ENCODE measurements around the gene MPPED2.

The MPPED2 gene

GRCh38 chr11:30603357-30603756 is 17.2 kb upstream of the MPPED2 start:
- TF ChIP-seq POLR2AphosphoS5 (IDR thresholded peaks at IDR 0.05; ENCODE audit: low read depth, low read length) (no peak), FOXP2 (optimal IDR thresholded peaks at IDR 0.05; ENCODE audit: borderline replicate concordance, extremely low read depth, extremely low read length, insufficient read depth) (no peak), SIN3A (IDR thresholded peaks at IDR 0.05; ENCODE audit: borderline replicate concordance, insufficient read depth, low read length) (no peak), TAF1 (IDR thresholded peaks at IDR 0.05; ENCODE audit: borderline replicate concordance, insufficient read depth, low read length) (no peak)
- TF ChIP-seq, protein P1, sequence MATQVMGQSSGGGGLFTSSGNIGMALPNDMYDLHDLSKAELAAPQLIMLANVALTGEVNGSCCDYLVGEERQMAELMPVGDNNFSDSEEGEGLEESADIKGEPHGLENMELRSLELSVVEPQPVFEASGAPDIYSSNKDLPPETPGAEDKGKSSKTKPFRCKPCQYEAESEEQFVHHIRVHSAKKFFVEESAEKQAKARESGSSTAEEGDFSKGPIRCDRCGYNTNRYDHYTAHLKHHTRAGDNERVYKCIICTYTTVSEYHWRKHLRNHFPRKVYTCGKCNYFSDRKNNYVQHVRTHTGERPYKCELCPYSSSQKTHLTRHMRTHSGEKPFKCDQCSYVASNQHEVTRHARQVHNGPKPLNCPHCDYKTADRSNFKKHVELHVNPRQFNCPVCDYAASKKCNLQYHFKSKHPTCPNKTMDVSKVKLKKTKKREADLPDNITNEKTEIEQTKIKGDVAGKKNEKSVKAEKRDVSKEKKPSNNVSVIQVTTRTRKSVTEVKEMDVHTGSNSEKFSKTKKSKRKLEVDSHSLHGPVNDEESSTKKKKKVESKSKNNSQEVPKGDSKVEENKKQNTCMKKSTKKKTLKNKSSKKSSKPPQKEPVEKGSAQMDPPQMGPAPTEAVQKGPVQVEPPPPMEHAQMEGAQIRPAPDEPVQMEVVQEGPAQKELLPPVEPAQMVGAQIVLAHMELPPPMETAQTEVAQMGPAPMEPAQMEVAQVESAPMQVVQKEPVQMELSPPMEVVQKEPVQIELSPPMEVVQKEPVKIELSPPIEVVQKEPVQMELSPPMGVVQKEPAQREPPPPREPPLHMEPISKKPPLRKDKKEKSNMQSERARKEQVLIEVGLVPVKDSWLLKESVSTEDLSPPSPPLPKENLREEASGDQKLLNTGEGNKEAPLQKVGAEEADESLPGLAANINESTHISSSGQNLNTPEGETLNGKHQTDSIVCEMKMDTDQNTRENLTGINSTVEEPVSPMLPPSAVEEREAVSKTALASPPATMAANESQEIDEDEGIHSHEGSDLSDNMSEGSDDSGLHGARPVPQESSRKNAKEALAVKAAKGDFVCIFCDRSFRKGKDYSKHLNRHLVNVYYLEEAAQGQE (IDR thresholded peaks at IDR 0.05; ENCODE audit: insufficient read depth in 1 of 2, low read depth in 2 of 2, low read length in 2 of 2): no peak

- TF ChIP-seq, protein P1 (IDR thresholded peaks at IDR 0.05; ENCODE audit: insufficient read depth in 1 of 2, low read depth in 2 of 2, low read length in 2 of 2): no peak
- no peak for TF ChIP-seq TAF1 (IDR thresholded peaks at IDR 0.05; ENCODE audit: borderline replicate concordance, insufficient read depth, low read length)
These were observed 10.7 kb upstream of the MPPED2 start for GRCh38 chr11:30596832-30597231.

DNA sequence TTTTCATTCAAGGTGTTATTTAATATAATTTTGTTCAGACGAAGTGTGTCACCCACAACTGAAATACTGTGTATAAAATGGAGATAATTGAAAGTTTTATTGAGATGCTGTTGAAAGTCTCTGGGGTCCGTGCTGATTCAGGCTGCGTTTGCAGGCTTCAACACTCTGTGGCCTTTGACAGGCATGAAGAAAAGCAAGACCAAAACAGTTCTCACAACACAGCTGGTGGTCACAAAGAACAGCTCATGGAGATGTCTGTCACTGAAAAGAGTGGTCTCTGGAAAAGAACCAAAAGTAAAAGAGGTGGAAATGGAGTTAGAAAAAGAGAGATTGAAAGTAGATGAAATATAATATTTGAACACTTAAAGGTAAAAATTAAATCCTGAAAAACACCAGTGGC is 9.8 kb upstream of the MPPED2 start:
- TF ChIP-seq POLR2AphosphoS5 (IDR thresholded peaks at IDR 0.05; ENCODE audit: low read depth, low read length) (no peak), TAF1 (IDR thresholded peaks at IDR 0.05; ENCODE audit: borderline replicate concordance, insufficient read depth, low read length) (no peak), FOXP2 (optimal IDR thresholded peaks at IDR 0.05; ENCODE audit: borderline replicate concordance, extremely low read depth, extremely low read length, insufficient read depth) (no peak), SIN3A (IDR thresholded peaks at IDR 0.05; ENCODE audit: borderline replicate concordance, insufficient read depth, low read length) (no peak)
- TF ChIP-seq, protein P1 (IDR thresholded peaks at IDR 0.05; ENCODE audit: insufficient read depth in 1 of 2, low read depth in 2 of 2, low read length in 2 of 2): no peak

DNA sequence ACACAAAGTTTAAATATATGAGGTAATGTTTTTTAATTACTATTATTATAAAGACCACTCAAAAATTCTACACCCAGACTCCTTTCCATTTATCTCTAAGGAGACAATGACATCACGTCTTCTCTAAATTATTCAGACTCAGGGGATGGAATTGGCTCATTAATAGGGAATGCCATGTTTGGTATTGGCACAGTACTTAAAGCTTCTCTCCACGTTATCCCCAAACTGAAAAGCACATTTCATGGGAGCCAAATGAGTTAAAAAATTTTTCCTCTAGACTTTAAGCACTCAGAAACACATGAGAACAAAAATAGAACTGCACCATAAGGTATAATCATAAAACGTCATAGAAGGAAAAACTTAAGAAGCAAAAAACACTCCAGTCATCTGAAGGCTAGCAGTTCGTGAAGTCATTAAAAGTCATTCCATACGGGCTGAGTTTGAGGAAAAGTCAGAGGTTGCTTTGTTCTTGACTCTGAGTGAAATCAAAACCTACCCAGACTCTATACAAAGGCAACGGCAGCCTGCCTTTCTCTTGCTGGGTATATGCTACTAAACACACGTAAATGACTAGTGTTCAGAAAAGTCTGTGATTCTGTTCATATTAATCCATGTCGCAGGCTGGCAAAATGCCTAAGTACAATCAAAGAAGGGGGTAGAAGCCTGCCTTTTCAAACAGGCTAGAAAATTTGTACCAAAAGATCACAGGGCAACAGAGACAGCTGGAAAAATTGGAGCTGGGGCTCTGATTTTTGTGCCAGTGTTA is 8.7 kb upstream of the MPPED2 start:
- no peak for TF ChIP-seq FOXP2 (optimal IDR thresholded peaks at IDR 0.05; ENCODE audit: borderline replicate concordance, extremely low read depth, extremely low read length, insufficient read depth)
- TF ChIP-seq POLR2AphosphoS5 (IDR thresholded peaks at IDR 0.05; ENCODE audit: low read depth, low read length): no peak
- no peak for TF ChIP-seq SIN3A (IDR thresholded peaks at IDR 0.05; ENCODE audit: borderline replicate concordance, insufficient read depth, low read length)
- TF ChIP-seq, protein P1 (IDR thresholded peaks at IDR 0.05; ENCODE audit: insufficient read depth in 1 of 2, low read depth in 2 of 2, low read length in 2 of 2): no peak
- no peak for TF ChIP-seq TAF1 (IDR thresholded peaks at IDR 0.05; ENCODE audit: borderline replicate concordance, insufficient read depth, low read length)

All from PFSK-1 (cell line).